Epithelial cell of esophagus (primary cell): Measurements from ENCODE around the gene SLC35E3.

Experiments used
- DNase-seq: peaks from one replicate; pipeline ENCODE4 v3.0.0; 2010; ENCODE audit warnings: low read depth
- H3K4me3 ChIP-seq: 2 replicates; pipeline ENCODE4 v1.5.1; 2011; ENCODE audit warnings: mild to moderate bottlenecking, low read length, control low read depth
- CTCF ChIP-seq: IDR thresholded peaks from 2 replicates; pipeline ENCODE4 v1.5.1; 2011; ENCODE audit warnings: low read depth, mild to moderate bottlenecking, low read length, control low read depth, inconsistent platforms; ENCODE audit not compliant: insufficient read depth; ENCODE audit errors: missing control alignments

Gene SLC35E3

GRCh38 chr12:68824597-68825250 lies 78.7 kb downstream of the SLC35E3 start:
- TF ChIP-seq CTCF, result no peak
- H3K4me3 ChIP-seq, result no peak overlapping the region
- no peak for DNase-seq

- no peak for TF ChIP-seq CTCF
- H3K4me3 ChIP-seq, result no peak overlapping the region
- DNase-seq, result no peak
Observed at GRCh38 chr12:68825569-68826217, 79.7 kb downstream of the SLC35E3 start.

GRCh38 chr12:68827895-68828671 lies 82.1 kb downstream of the SLC35E3 start:
- no peak for DNase-seq
- TF ChIP-seq CTCF, result no peak
- H3K4me3 ChIP-seq, result no peak overlapping the region

GRCh38 chr12:68828672-68829068 lies 82.7 kb downstream of the SLC35E3 start:
- TF ChIP-seq CTCF, result no peak
- DNase-seq, result no peak
- H3K4me3 ChIP-seq, result no peak overlapping the region
